Thoracic aorta (tissue), 2 donors: Measurements from ENCODE around the gene NCKAP5. TPM values are rescaled to one million over a fixed set of nuclear protein-coding genes. Genes with fewer than 3 reads are reported as not detected.

Experiments
- ATAC-seq: fragments of 150-250 bp; one replicate; pipeline ENCODE4 v1.8.0; 2017; ENCODE audit warnings: low read depth; ENCODE audit not compliant: insufficient number of reproducible peaks, low FRiP score
- DNase-seq: peaks from one replicate; pipeline ENCODE4 v3.0.0-alpha.2; 2020; ENCODE audit warnings: low spot score
- H3K27ac ChIP-seq, 2 donors: fragments of 200-600 bp; sonication (generic); 1 replicate in 1 of 2; 2 replicates in 1 of 2; pipeline ENCODE4 v1.5.1; 2016; ENCODE audit warnings: mild to moderate bottlenecking in 2 of 2, moderate library complexity in 2 of 2
- H3K27me3 ChIP-seq: fragments of 200-600 bp; sonication (generic); replicated peaks from 2 replicates; pipeline ENCODE4 v1.6.0; 2016; ENCODE audit warnings: mild to moderate bottlenecking; ENCODE audit not compliant: insufficient read depth
- H3K36me3 ChIP-seq: fragments of 200-600 bp; sonication (generic); one replicate; pipeline ENCODE4 v1.5.1; 2016
- H3K4me1 ChIP-seq, 2 donors: fragments of 200-600 bp; sonication (generic); 1 replicate in 1 of 2; 2 replicates in 1 of 2; pipeline versions ENCODE4 v1.5.1 to v1.6.0; 2016; ENCODE audit warnings: low read depth in 2 of 2, mild to moderate bottlenecking in 1 of 2; ENCODE audit not compliant: control insufficient read depth in 1 of 2
- H3K4me3 ChIP-seq: fragments of 200-600 bp; sonication (generic); 2 replicates; pipeline ENCODE4 v1.5.1; 2016; ENCODE audit warnings: mild to moderate bottlenecking
- H3K9me3 ChIP-seq: fragments of 200-600 bp; sonication (generic); 2 replicates; pipeline ENCODE4 v1.5.1; 2016
- CTCF ChIP-seq: fragments of 200-600 bp; sonication (generic); IDR thresholded peaks from one replicate; pipeline ENCODE4 v1.5.1; 2019; ENCODE audit warnings: antibody characterized with exemption
- total RNA-seq, 2 donors: library from RNA; depleted of rRNA; stranded (reverse); fragments of >200 nt; gene quantifications; one replicate each; pipeline versions ENCODE4 v1.1.0 to v1.2.3, GENCODE V29; 2016

Gene NCKAP5
- total RNA-seq, 2 donors from 2014 or later, result 1.2 to 1.9 TPM

DNA sequence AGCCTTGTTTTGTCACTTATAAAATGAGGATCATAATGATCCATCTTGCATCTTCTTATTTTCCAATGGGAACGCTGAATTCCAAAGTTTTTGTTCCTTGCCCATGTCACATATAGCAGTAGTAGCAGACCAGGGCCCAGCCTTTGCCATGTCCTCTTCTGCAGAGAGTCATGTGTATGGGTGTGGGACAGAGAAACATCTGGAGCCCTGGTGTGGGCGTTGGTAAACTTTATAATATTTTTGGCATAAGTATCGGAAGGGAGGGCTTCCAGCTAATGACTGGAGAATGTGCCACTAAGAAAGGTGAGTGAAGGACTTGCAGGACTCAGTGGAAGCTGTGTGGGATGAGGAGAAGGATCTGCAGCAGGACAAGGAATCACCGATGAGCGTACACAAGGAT lies 157.2 kb downstream of the NCKAP5 start:
- Histone ChIP-seq H3K36me3 (no peaks in the 10 kb centered on the region), H3K27me3 (no peaks in the 10 kb centered on the region), H3K4me1 (no peaks in the 10 kb centered on the region), H3K27ac (no peak overlapping the region), H3K4me3 (no peak overlapping the region), H3K9me3 (no peaks in the 10 kb centered on the region)
- no peak for TF ChIP-seq CTCF
- DNase-seq (no peak), ATAC-seq (no peak)

- no peak for TF ChIP-seq CTCF
- Histone ChIP-seq H3K4me3 (no peak overlapping the region), H3K9me3 (no peaks in the 10 kb centered on the region), H3K27me3 (no peaks in the 10 kb centered on the region), H3K36me3 (no peaks in the 10 kb centered on the region), H3K27ac (no peak overlapping the region), H3K4me1 (no peaks in the 10 kb centered on the region)
- no peak for ATAC-seq
- DNase-seq, result no peak
These were observed 158.5 kb downstream of the NCKAP5 start for GRCh38 chr2:133409581-133410285.

DNA sequence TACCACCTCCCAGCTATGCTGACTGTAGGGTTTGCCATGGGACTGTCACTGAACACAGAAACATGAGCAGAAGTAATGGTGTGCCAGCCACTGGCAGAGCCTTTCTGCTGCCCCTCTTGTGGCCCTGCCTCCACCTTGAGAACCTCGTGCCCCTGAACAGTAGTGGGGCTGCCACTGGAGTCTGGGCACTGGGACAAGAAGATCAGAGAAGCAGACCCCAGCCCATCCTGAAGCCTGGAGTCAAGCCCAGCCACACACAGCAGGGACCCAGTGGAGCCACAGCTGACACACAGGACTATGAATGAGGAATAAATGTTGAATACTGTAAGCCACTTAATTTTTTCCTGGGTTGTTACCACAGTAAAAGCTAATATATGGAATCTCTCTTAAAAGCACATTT lies 159.6 kb downstream of the NCKAP5 start:
- H3K27me3 ChIP-seq, result no peaks in the 10 kb centered on the region
- no peak overlapping the region for H3K27ac ChIP-seq
- H3K4me3 ChIP-seq, result no peak overlapping the region
- H3K9me3 ChIP-seq, result no peaks in the 10 kb centered on the region
- ATAC-seq (no peak), DNase-seq (no peak)
- no peaks in the 10 kb centered on the region for H3K36me3 ChIP-seq
- no peaks in the 10 kb centered on the region for H3K4me1 ChIP-seq
- no peak for TF ChIP-seq CTCF

- H3K27ac ChIP-seq, result no peak overlapping the region
- no peak overlapping the region for H3K4me3 ChIP-seq
- H3K27me3 ChIP-seq, result no peaks in the 10 kb centered on the region
- ATAC-seq (no peak), DNase-seq (no peak)
- no peak for TF ChIP-seq CTCF
- no peaks in the 10 kb centered on the region for H3K4me1 ChIP-seq
- H3K9me3 ChIP-seq, result no peaks in the 10 kb centered on the region
- H3K36me3 ChIP-seq, result no peaks in the 10 kb centered on the region
These were observed 160.9 kb downstream of the NCKAP5 start for GRCh38 chr2:133407341-133407740.

- no peak for ATAC-seq
- Histone ChIP-seq H3K4me1 (no peaks in the 10 kb centered on the region), H3K4me3 (no peak overlapping the region)
These were observed 163.0 kb downstream of the NCKAP5 start for GRCh38 chr2:133405252-133405651.

More at GRCh38 chr2:133405252-133405651, 163.0 kb downstream of the NCKAP5 start:
- no peak for TF ChIP-seq CTCF
- no peak for DNase-seq
- Histone ChIP-seq H3K9me3 (no peaks in the 10 kb centered on the region), H3K36me3 (no peaks in the 10 kb centered on the region), H3K27me3 (no peaks in the 10 kb centered on the region), H3K27ac (no peak overlapping the region)
